Esophagus muscularis mucosa (tissue), 4 donors: ENCODE measurements around the gene SLC16A5. TPM values are rescaled to one million over a fixed set of nuclear protein-coding genes. Genes with fewer than 3 reads are reported as not detected.

Experiments
- DNase-seq: peaks from one replicate; pipeline ENCODE4 v3.0.0-alpha.2; 2017; ENCODE audit errors: extremely low spot score
- H3K27ac ChIP-seq, 4 donors: fragments of 200-600 bp; sonication (generic); replicated peaks in 1 of 4; 1 replicate in 3 of 4; 2 replicates in 1 of 4; pipeline ENCODE4 v1.5.1; 2016 to 2019; ENCODE audit warnings: mild to moderate bottlenecking in 1 of 4
- H3K27me3 ChIP-seq, 4 donors: fragments of 200-600 bp; sonication (generic); one replicate each; pipeline versions ENCODE4 v1.5.1 to v1.6.0; 2016 to 2019
- H3K36me3 ChIP-seq, 4 donors: fragments of 200-600 bp; sonication (generic); one replicate each; pipeline ENCODE4 v1.5.1; 2016 to 2019
- H3K4me1 ChIP-seq, 4 donors: fragments of 200-600 bp; sonication (generic); one replicate each; pipeline ENCODE4 v1.5.1; 2016 to 2019
- H3K4me3 ChIP-seq, 4 donors: fragments of 200-600 bp; sonication (generic); 1 replicate in 2 of 4; 2 replicates in 2 of 4; pipeline ENCODE4 v1.5.1; 2016 to 2019; ENCODE audit warnings: mild to moderate bottlenecking in 4 of 4, moderate library complexity in 1 of 4
- H3K9me3 ChIP-seq, 4 donors: fragments of 200-600 bp; sonication (generic); 1 replicate in 3 of 4; 2 replicates in 1 of 4; pipeline ENCODE4 v1.5.1; 2016 to 2019
- EP300 ChIP-seq: sonication (generic); formaldehyde crosslinking; IDR thresholded peaks from one replicate; pipeline ENCODE4 v1.6.1; 2017; ENCODE audit warnings: antibody characterized with exemption
- POLR2A ChIP-seq: fragments of 450-650 bp; IDR thresholded peaks from one replicate; pipeline ENCODE4 v1.6.1; 2017; ENCODE audit warnings: antibody characterized with exemption, moderate library complexity, mild to moderate bottlenecking, low read depth
- POLR2AphosphoS5 ChIP-seq, 2 donors: sonication (generic); formaldehyde crosslinking; IDR thresholded peaks; one replicate each; pipeline ENCODE4 v1.6.1; 2017; ENCODE audit warnings: antibody characterized with exemption in 2 of 2
- WGBS: methylation state at CpG from one replicate; pipeline ENCODE4 v1.1.5; 2018; 5-methylcytosine and 5-hydroxymethylcytosine counted together
- intact Hi-C: fragments of 100-400 bp; cut with DNase I; formaldehyde crosslinking; loops from one replicate; pipeline ENCODE4 v1.15.1; 2023
- total RNA-seq, 4 donors: library from RNA; depleted of rRNA; stranded (reverse); fragments of >200 nt; gene quantifications; one replicate each; pipeline versions ENCODE4 v1.1.0 to v1.2.1, GENCODE V29; 2016
- TF ChIP-seq, protein P1 (sequence below), 3 experiments: fragments of 200-600 bp in 2 of 3; fragments of 450-650 bp in 1 of 3; sonication (generic) in 2 of 3; IDR thresholded peaks; one replicate each; pipeline ENCODE4 v1.5.1; 2017 to 2019; ENCODE audit warnings: antibody characterized with exemption in 3 of 3, mild to moderate bottlenecking in 2 of 3, moderate library complexity in 1 of 3

SLC16A5 gene
- total RNA-seq, 4 donors from 2014 or later: 3.8 to 9.7 (median 7.6) TPM

DNA sequence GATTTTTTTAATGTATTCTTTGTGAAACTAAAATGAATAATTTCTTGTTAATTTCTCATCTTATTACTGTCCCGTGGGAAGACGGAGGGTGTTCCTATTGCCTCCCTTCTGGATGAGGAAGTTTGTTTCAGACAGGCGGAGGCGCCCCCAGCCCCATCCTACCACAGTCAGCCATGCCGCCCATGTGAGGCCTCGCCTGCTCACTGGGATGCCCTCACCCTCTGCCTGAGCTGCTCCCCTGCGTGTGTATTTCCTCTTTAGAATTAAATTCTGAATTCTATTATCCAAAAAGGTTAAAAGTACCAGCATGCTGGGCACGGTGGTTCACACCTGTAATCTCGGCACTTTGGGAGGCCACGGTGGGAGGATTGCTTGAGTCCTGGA lies 26.7 kb upstream of the SLC16A5 start:
- no peaks in the 10 kb centered on the region for H3K9me3 ChIP-seq
- peaks cover 10 to 18% (median 16%) of the 10 kb centered on the region in 4 donors for H3K4me1 ChIP-seq
- intact Hi-C loops: loop anchor here (5.0 kb wide), 1 partner anchor 141 kb away; no protein-coding TSS in a partner anchor
- H3K4me3 ChIP-seq: no peak overlapping the region
- peaks cover 38 to 79% (median 56%) of the 10 kb centered on the region in 4 donors for H3K36me3 ChIP-seq
- DNase-seq: no peak
- H3K27ac ChIP-seq: peak overlapping the region; percentile 69 to 85 (median 76)
- WGBS: 91% methylated on average over 10 of the region's 10 CpGs
- TF ChIP-seq, protein P1, sequence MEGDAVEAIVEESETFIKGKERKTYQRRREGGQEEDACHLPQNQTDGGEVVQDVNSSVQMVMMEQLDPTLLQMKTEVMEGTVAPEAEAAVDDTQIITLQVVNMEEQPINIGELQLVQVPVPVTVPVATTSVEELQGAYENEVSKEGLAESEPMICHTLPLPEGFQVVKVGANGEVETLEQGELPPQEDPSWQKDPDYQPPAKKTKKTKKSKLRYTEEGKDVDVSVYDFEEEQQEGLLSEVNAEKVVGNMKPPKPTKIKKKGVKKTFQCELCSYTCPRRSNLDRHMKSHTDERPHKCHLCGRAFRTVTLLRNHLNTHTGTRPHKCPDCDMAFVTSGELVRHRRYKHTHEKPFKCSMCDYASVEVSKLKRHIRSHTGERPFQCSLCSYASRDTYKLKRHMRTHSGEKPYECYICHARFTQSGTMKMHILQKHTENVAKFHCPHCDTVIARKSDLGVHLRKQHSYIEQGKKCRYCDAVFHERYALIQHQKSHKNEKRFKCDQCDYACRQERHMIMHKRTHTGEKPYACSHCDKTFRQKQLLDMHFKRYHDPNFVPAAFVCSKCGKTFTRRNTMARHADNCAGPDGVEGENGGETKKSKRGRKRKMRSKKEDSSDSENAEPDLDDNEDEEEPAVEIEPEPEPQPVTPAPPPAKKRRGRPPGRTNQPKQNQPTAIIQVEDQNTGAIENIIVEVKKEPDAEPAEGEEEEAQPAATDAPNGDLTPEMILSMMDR (IDR thresholded peaks at IDR 0.05): no peak
- H3K27me3 ChIP-seq: no peaks in the 10 kb centered on the region

DNA sequence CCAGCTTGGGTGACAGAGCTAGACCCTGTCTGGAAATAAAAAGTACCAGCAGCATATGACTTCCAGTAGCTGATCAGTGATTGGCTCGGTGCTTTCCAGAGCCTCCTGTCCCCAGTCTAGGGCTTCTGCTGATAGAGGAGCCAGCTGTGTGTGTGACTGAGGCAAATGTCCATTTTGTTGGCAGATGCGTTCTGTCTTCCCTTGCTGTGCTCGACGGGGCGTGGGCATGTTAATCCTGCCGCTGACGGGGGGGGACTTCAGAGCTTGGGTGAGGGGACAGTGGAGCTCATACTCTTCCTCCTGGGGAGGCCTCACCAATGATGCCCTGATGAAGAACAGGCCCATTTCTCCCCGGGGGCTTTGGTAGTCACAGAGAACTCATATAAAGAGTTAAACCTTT lies 26.1 kb upstream of the SLC16A5 start:
- intact Hi-C loops: loop anchor here (5.0 kb wide), 1 partner anchor 141 kb away; no protein-coding TSS in a partner anchor
- peaks cover 38 to 74% (median 56%) of the 10 kb centered on the region in 4 donors for H3K36me3 ChIP-seq
- H3K27me3 ChIP-seq: no peaks in the 10 kb centered on the region
- H3K27ac ChIP-seq: peak overlapping the region in 2 of 4 donors; percentile 69 to 72
- TF ChIP-seq, protein P1 (IDR thresholded peaks at IDR 0.05): no peak
- TF ChIP-seq POLR2AphosphoS5 (IDR thresholded peaks at IDR 0.05) (no peak), EP300 (no peak), POLR2A (no peak)
- no peak overlapping the region for H3K4me3 ChIP-seq
- no peaks in the 10 kb centered on the region for H3K9me3 ChIP-seq
- DNase-seq: no peak
- 79% methylated on average over 6 of the region's 8 CpGs for WGBS
- peaks cover 10 to 18% (median 16%) of the 10 kb centered on the region in 4 donors for H3K4me1 ChIP-seq

DNA sequence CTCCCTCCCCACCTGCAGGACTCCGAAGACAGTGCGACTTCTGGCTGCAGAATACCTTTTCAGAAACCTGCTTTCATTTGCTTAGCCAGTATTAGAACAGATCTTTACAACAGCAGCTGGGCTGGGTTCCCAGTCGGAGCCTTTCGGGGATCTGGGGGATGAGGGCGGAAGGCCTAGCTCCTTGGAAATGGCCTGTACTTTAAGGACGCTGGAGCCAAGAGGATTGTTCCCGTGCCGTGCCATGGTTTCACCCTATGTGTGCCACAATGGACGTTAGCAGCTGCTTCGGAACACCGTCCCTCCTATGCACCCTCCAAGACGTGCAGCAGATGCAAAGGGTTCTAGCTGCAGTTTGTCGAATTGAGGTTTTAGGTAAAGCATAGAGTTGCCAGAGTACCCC lies 24.6 kb upstream of the SLC16A5 start:
- Histone ChIP-seq H3K27ac (no peak overlapping the region), H3K36me3 (peaks cover 38 to 58% (median 51%) of the 10 kb centered on the region in 4 donors), H3K4me3 (no peak overlapping the region), H3K4me1 (peaks cover 10 to 18% (median 16%) of the 10 kb centered on the region in 4 donors), H3K27me3 (no peaks in the 10 kb centered on the region), H3K9me3 (no peaks in the 10 kb centered on the region)
- intact Hi-C loops: loop anchor here (5.0 kb wide), 1 partner anchor 139 kb away; no protein-coding TSS in a partner anchor
- TF ChIP-seq POLR2AphosphoS5 (IDR thresholded peaks at IDR 0.05) (no peak), EP300 (no peak), POLR2A (no peak)
- TF ChIP-seq, protein P1 (IDR thresholded peaks at IDR 0.05): no peak
- no peak for DNase-seq
- 94% methylated on average over 8 of the region's 13 CpGs for WGBS

DNA sequence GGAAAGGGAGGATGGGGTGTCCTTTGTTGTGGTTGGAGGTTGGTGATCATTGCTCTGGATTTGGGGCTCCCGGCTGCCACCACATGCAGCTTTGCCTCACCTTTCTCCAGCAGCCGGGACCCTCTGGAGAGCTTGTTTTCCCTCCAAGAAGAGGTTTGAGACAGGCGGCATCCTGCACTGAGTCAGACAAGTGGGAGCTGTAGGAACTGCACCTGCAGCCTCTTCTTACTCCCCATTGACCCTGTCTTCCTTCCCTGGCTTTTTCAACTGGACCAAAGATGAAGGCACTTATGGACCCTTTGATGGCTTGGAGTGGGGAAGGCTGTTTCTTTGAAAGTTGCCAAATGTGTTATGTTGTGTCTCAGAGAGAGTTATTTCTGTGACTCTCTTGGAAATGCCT lies 24.1 kb upstream of the SLC16A5 start:
- Histone ChIP-seq H3K36me3 (peaks cover 38 to 55% (median 50%) of the 10 kb centered on the region in 4 donors), H3K4me1 (peaks cover 10 to 18% (median 16%) of the 10 kb centered on the region in 4 donors), H3K27me3 (no peaks in the 10 kb centered on the region), H3K4me3 (no peak overlapping the region), H3K9me3 (no peaks in the 10 kb centered on the region), H3K27ac (no peak overlapping the region)
- 94% methylated on average over 2 of the region's 3 CpGs for WGBS
- no peak for DNase-seq
- no peak for TF ChIP-seq EP300
- TF ChIP-seq, protein P1 (IDR thresholded peaks at IDR 0.05): no peak
- no peak for TF ChIP-seq POLR2AphosphoS5 (IDR thresholded peaks at IDR 0.05)
- TF ChIP-seq POLR2A: no peak
- intact Hi-C loops: loop anchor here (5.0 kb wide), 1 partner anchor 139 kb away; no protein-coding TSS in a partner anchor

DNA sequence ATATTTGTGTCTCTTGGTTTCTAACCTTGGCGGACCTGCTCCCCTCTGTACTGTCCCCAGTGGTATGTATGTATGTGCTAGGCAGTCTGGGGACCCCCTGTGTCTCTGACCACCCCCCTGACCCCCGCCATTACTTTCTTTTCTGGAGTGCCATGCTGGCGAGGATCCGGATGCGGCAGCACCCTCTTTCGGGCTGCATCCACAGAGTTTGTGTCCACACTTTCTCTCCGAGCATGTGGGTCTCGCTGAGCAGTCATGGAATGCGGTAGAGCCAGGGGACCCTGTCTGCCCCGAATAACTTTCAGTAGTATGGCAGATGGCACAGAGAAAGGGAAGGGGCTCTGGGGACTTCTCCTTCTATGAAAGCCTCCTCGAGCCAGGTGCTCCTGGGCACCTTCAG lies 23.7 kb upstream of the SLC16A5 start:
- no peaks in the 10 kb centered on the region for H3K9me3 ChIP-seq
- H3K27me3 ChIP-seq: no peaks in the 10 kb centered on the region
- H3K4me1 ChIP-seq: peaks cover 10 to 18% (median 16%) of the 10 kb centered on the region in 4 donors
- no peak overlapping the region for H3K4me3 ChIP-seq
- intact Hi-C loops: loop anchor here (5.0 kb wide), 1 partner anchor 138 kb away; no protein-coding TSS in a partner anchor
- H3K27ac ChIP-seq: no peak overlapping the region
- H3K36me3 ChIP-seq: peaks cover 38 to 55% (median 50%) of the 10 kb centered on the region in 4 donors
- 89% methylated on average over 11 of the region's 11 CpGs for WGBS
- TF ChIP-seq POLR2A: no peak
- TF ChIP-seq EP300: no peak
- TF ChIP-seq, protein P1 (IDR thresholded peaks at IDR 0.05): no peak
- no peak for TF ChIP-seq POLR2AphosphoS5 (IDR thresholded peaks at IDR 0.05)
- DNase-seq: no peak
